GM18907 (cell line): ENCODE data around the gene TUBA3E.
"Not testable (repeated sequence)": the region's sequence is repeated elsewhere in the genome, so short reads cannot be mapped to it uniquely, and the experiment has no call there.

Source experiments
- ATAC-seq: cut with Tn5 transposase; IDR thresholded peaks from one replicate; pipeline ENCODE4 v1.9.1; 2021; ENCODE audit warnings: mild to moderate bottlenecking, moderate library complexity; ENCODE audit not compliant: unreplicated experiment

The TUBA3E gene

GRCh38 chr2:130198343-130198742 is at the start of gene TUBA3E:
TUBA3E (minus strand) TSS chr2:130198439; CDS start chr2:130198360, 79 bp downstream.
- no peak for ATAC-seq

GRCh38 chr2:130246430-130246829 is 48.2 kb upstream of the TUBA3E start:
- no peak for ATAC-seq

GRCh38 chr2:130245976-130246375 is 47.7 kb upstream of the TUBA3E start:
- no peak for ATAC-seq

- no peak for ATAC-seq
Measured at GRCh38 chr2:130243359-130243758, 45.1 kb upstream of the TUBA3E start.

- ATAC-seq = no peak
Measured at GRCh38 chr2:130241041-130241707, 42.9 kb upstream of the TUBA3E start.

- not testable (repeated sequence) for ATAC-seq
Measured at GRCh38 chr2:130239581-130239980, 41.3 kb upstream of the TUBA3E start.

- ATAC-seq = not testable (repeated sequence)
Measured at GRCh38 chr2:130233066-130233465, 34.8 kb upstream of the TUBA3E start.

- no peak for ATAC-seq
Measured at GRCh38 chr2:130231656-130232055, 33.4 kb upstream of the TUBA3E start.

GRCh38 chr2:130230907-130231306 is 32.7 kb upstream of the TUBA3E start:
- ATAC-seq = not testable (repeated sequence)

GRCh38 chr2:130230376-130230775 is 32.1 kb upstream of the TUBA3E start:
- ATAC-seq = not testable (repeated sequence)

- not testable (repeated sequence) for ATAC-seq
Measured at GRCh38 chr2:130229161-130229510, 30.9 kb upstream of the TUBA3E start.

- not testable (repeated sequence) for ATAC-seq
Measured at GRCh38 chr2:130228467-130229160, 30.4 kb upstream of the TUBA3E start.

GRCh38 chr2:130228005-130228404 is 29.8 kb upstream of the TUBA3E start:
- ATAC-seq = not testable (repeated sequence)

- peak; percentile 59 for ATAC-seq
Measured at GRCh38 chr2:130222523-130222922, 24.3 kb upstream of the TUBA3E start.

GRCh38 chr2:130220505-130220904 is 22.3 kb upstream of the TUBA3E start:
- ATAC-seq = not testable (repeated sequence)

- not testable (repeated sequence) for ATAC-seq
Measured at GRCh38 chr2:130219147-130219546, 20.9 kb upstream of the TUBA3E start.

GRCh38 chr2:130207051-130207450 is 8.8 kb upstream of the TUBA3E start:
- ATAC-seq = not testable (repeated sequence)

- not testable (repeated sequence) for ATAC-seq
Measured at GRCh38 chr2:130203150-130203549, 4.9 kb upstream of the TUBA3E start.

- not testable (repeated sequence) for ATAC-seq
Measured at GRCh38 chr2:130202518-130202917, 4.3 kb upstream of the TUBA3E start.

- ATAC-seq = not testable (repeated sequence)
Measured at GRCh38 chr2:130196052-130196451, 2.2 kb downstream of the TUBA3E start.

- not testable (repeated sequence) for ATAC-seq
Measured at GRCh38 chr2:130195089-130195635, 3.1 kb downstream of the TUBA3E start.

GRCh38 chr2:130193824-130194223 is 4.4 kb downstream of the TUBA3E start:
- not testable (repeated sequence) for ATAC-seq
